SKM-1 (cell line): ENCODE measurements around the gene RANBP2.
"Not testable (repeated sequence)": the region's sequence is repeated elsewhere in the genome, so short reads cannot be mapped to it uniquely, and the experiment has no call there.

ENCODE experiments used
- DNase-seq: peaks from one replicate; lab custom pipeline; 2025; ENCODE audit not compliant: unreplicated experiment; lab: John Stamatoyannopoulos, UW

RANBP2 gene

GRCh38 chr2:108719149-108720044 is at the start of gene RANBP2:
Gene RANBP2 (plus strand): TSS chr2:108719482. CDS start chr2:108719607, 125 bp downstream.
- DNase-seq, result peak; percentile 77

GRCh38 chr2:108670282-108670681 is 49.0 kb upstream of the RANBP2 start:
- not testable (repeated sequence) for DNase-seq

- DNase-seq, result not testable (repeated sequence)
These were observed 47.0 kb upstream of the RANBP2 start for GRCh38 chr2:108672200-108672805.

GRCh38 chr2:108676522-108676921 is 42.8 kb upstream of the RANBP2 start:
- DNase-seq, result not testable (repeated sequence)

- DNase-seq, result not testable (repeated sequence)
These were observed 42.0 kb upstream of the RANBP2 start for GRCh38 chr2:108677239-108677744.

GRCh38 chr2:108678198-108678651 is 41.1 kb upstream of the RANBP2 start:
- DNase-seq, result not testable (repeated sequence)

- DNase-seq, result not testable (repeated sequence)
These were observed 38.5 kb upstream of the RANBP2 start for GRCh38 chr2:108680805-108681204.

- DNase-seq, result not testable (repeated sequence)
These were observed 30.2 kb upstream of the RANBP2 start for GRCh38 chr2:108688818-108689756.

- DNase-seq, result not testable (repeated sequence)
These were observed 29.3 kb upstream of the RANBP2 start for GRCh38 chr2:108690001-108690400.

GRCh38 chr2:108691447-108691846 is 27.8 kb upstream of the RANBP2 start:
- no peak for DNase-seq

- no peak for DNase-seq
These were observed 18.1 kb upstream of the RANBP2 start for GRCh38 chr2:108701208-108701607.

GRCh38 chr2:108701806-108702205 is 17.5 kb upstream of the RANBP2 start:
- no peak for DNase-seq

- DNase-seq, result no peak
These were observed 14.4 kb upstream of the RANBP2 start for GRCh38 chr2:108704871-108705270.

GRCh38 chr2:108707300-108707699 is 12.0 kb upstream of the RANBP2 start:
- no peak for DNase-seq

GRCh38 chr2:108716971-108717370 is 2.3 kb upstream of the RANBP2 start:
- DNase-seq, result not testable (repeated sequence)

GRCh38 chr2:108726048-108726447 is 6.8 kb downstream of the RANBP2 start:
- not testable (repeated sequence) for DNase-seq

GRCh38 chr2:108734656-108735055 is 15.4 kb downstream of the RANBP2 start:
- DNase-seq, result not testable (repeated sequence)

GRCh38 chr2:108757973-108758372 is 38.7 kb downstream of the RANBP2 start:
- DNase-seq, result not testable (repeated sequence)

GRCh38 chr2:108762618-108763017 is 43.3 kb downstream of the RANBP2 start:
- not testable (repeated sequence) for DNase-seq

- not testable (repeated sequence) for DNase-seq
These were observed 47.4 kb downstream of the RANBP2 start for GRCh38 chr2:108766671-108767070.

- DNase-seq, result not testable (repeated sequence)
These were observed 48.6 kb downstream of the RANBP2 start for GRCh38 chr2:108767859-108768258.
